Keratinocyte (primary cell): ENCODE results near the gene ARRB1. TPM values are rescaled to one million over a fixed set of nuclear protein-coding genes. Genes with fewer than 3 reads are reported as not detected.

Source experiments
- DNase-seq: peaks from one replicate; pipeline ENCODE4 v3.0.0-alpha.2; 2011; ENCODE audit warnings: low read depth, missing footprints, low spot score
- FAIRE-seq: peaks from 2 replicates; lab custom pipeline; 2011; peaks lifted over from hg19 to GRCh38; lab: Jason Lieb, UNC
- H2AFZ ChIP-seq: 2 replicates; pipeline ENCODE4 v1.6.0; 2012; ENCODE audit warnings: low read length, control low read depth, inconsistent platforms; ENCODE audit not compliant: control insufficient read depth
- H3K27ac ChIP-seq: 2 replicates; pipeline ENCODE4 v1.5.1; 2011; ENCODE audit warnings: low read length; ENCODE audit not compliant: control insufficient read depth, insufficient read depth
- H3K27me3 ChIP-seq: 3 replicates; pipeline ENCODE4 v1.6.0; 2011; ENCODE audit warnings: low read length; ENCODE audit not compliant: control insufficient read depth, insufficient read depth; ENCODE audit errors: extremely low read depth
- H3K36me3 ChIP-seq, 2 experiments: 2 replicates in 1 of 2; 3 replicates in 1 of 2; pipeline ENCODE4 v1.5.1; 2011; ENCODE audit warnings: low read length in 2 of 2, mild to moderate bottlenecking in 1 of 2; ENCODE audit not compliant: control insufficient read depth in 2 of 2, insufficient read depth in 2 of 2; ENCODE audit errors: extremely low read depth in 1 of 2
- H3K4me1 ChIP-seq: 3 replicates; pipeline ENCODE4 v1.5.1; 2011; ENCODE audit warnings: low read length; ENCODE audit not compliant: control insufficient read depth, insufficient read depth; ENCODE audit errors: extremely low read depth
- H3K4me2 ChIP-seq: 3 replicates; pipeline ENCODE4 v1.6.0; 2011; ENCODE audit warnings: low read depth, low read length; ENCODE audit not compliant: control insufficient read depth, insufficient read depth; ENCODE audit errors: extremely low read depth
- H3K4me3 ChIP-seq, 3 experiments: fragments of 200-600 bp in 1 of 3; sonication (generic) in 1 of 3; 2 replicates in 2 of 3; 3 replicates in 1 of 3; pipeline ENCODE4 v1.5.1; 2011 to 2016; ENCODE audit warnings: low read length in 3 of 3, mild to moderate bottlenecking in 3 of 3, control low read depth in 2 of 3, inconsistent platforms in 1 of 3, low read depth in 1 of 3, mixed read lengths in 1 of 3, mixed run types in 1 of 3, moderate library complexity in 1 of 3; ENCODE audit not compliant: control insufficient read depth in 2 of 3, insufficient read depth in 2 of 3; ENCODE audit errors: extremely low read depth in 1 of 3
- H3K79me2 ChIP-seq: 2 replicates; pipeline ENCODE4 v1.6.0; 2012; ENCODE audit warnings: low read length; ENCODE audit not compliant: control insufficient read depth, insufficient read depth
- H3K9ac ChIP-seq: 3 replicates; pipeline ENCODE4 v1.6.0; 2011; ENCODE audit warnings: low read length; ENCODE audit not compliant: control insufficient read depth, insufficient read depth; ENCODE audit errors: extremely low read depth
- H3K9me1 ChIP-seq: 3 replicates; pipeline ENCODE4 v1.6.0; 2011; ENCODE audit warnings: low read length; ENCODE audit not compliant: control insufficient read depth, insufficient read depth; ENCODE audit errors: extremely low read depth
- H3K9me3 ChIP-seq: 2 replicates; pipeline ENCODE4 v1.5.1; 2012; ENCODE audit warnings: low read depth, low read length; ENCODE audit not compliant: control insufficient read depth
- H4K20me1 ChIP-seq: 3 replicates; pipeline ENCODE4 v1.6.0; 2011; ENCODE audit warnings: low read length; ENCODE audit not compliant: control insufficient read depth, insufficient read depth; ENCODE audit errors: extremely low read depth
- CTCF ChIP-seq, 3 experiments: IDR thresholded peaks in 1 of 3; conservative IDR thresholded peaks in 1 of 3; optimal IDR thresholded peaks in 1 of 3; 2 replicates in 2 of 3; 3 replicates in 1 of 3; pipeline versions ENCODE3 to v1.5.1; 2011; ENCODE audit warnings: low read length in 3 of 3, mild to moderate bottlenecking in 3 of 3, moderate library complexity in 2 of 3, control low read depth in 1 of 3, inconsistent platforms in 1 of 3; ENCODE audit not compliant: insufficient read depth in 2 of 3; ENCODE audit errors: extremely low read depth in 1 of 3
- EZH2 ChIP-seq: IDR thresholded peaks from one replicate; pipeline ENCODE4 v1.6.1; 2012; ENCODE audit warnings: inconsistent platforms, mild to moderate bottlenecking, low read length, moderate library complexity
- dilution Hi-C: fragments of 300-500 bp; cut with MboI; formaldehyde crosslinking; loops from one replicate; pipeline ENCODE4 v1.7.0; 2020; ENCODE audit warnings: low sequenced_read_pairs; ENCODE audit not compliant: extremely low pct_ligation_motif_present
- polyA plus RNA-seq, 5 experiments: library from polyadenylated mRNA; depleted of rRNA in 3 of 5; stranded (reverse) in 3 of 5; stranded (forward) in 1 of 5; unstranded in 1 of 5; fragments of >200 nt; gene quantifications; 1 replicate in 1 of 5; 2 replicates in 3 of 5; 3 replicates in 1 of 5; pipeline versions ENCODE4 v1.2.1 to v1.2.3, GENCODE V29; 2011 to 2012; ENCODE audit warnings: missing spikeins in 2 of 5, low read depth in 1 of 5, low replicate concordance in 1 of 5

ARRB1 gene
- polyA plus RNA-seq, 1 donor (not counting 4 experiments of a cell fraction or from before 2014, with no cell fraction given): 0.94 TPM

- Histone ChIP-seq H3K9ac (no peak overlapping the region), H3K27me3 (no peaks in the 10 kb centered on the region), H3K27ac (no peak overlapping the region), H2AFZ (no peak overlapping the region), H3K4me3 (no peak overlapping the region), H3K4me1 (peaks cover 31% of the 10 kb centered on the region), H3K9me3 (no peaks in the 10 kb centered on the region), H3K36me3 (no peaks in the 10 kb centered on the region), H4K20me1 (no peaks in the 10 kb centered on the region), H3K4me2 (no peak overlapping the region), H3K9me1 (no peaks in the 10 kb centered on the region), H3K79me2 (no peaks in the 10 kb centered on the region)
- TF ChIP-seq EZH2 (no peak), CTCF (optimal IDR thresholded peaks at IDR 0.05 in 1 of 3, IDR thresholded peaks at IDR 0.05 in 1 of 3, conservative IDR thresholded peaks at IDR 0.05 in 1 of 3; ENCODE audit: extremely low read depth in 1 of 3, insufficient read depth in 2 of 3, low read length in 3 of 3) (no peak)
- FAIRE-seq (no peak), DNase-seq (no peak)
- dilution Hi-C loops: no loop called here
Observed at GRCh38 chr11:75334976-75335375, 16.5 kb downstream of the ARRB1 start.

- dilution Hi-C loops: no loop called here
- no peaks in the 10 kb centered on the region for H3K36me3 ChIP-seq
- no peaks in the 10 kb centered on the region for H3K9me1 ChIP-seq
- H3K27me3 ChIP-seq: no peaks in the 10 kb centered on the region
- TF ChIP-seq EZH2 (no peak), CTCF (optimal IDR thresholded peaks at IDR 0.05 in 1 of 3, IDR thresholded peaks at IDR 0.05 in 1 of 3, conservative IDR thresholded peaks at IDR 0.05 in 1 of 3; ENCODE audit: extremely low read depth in 1 of 3, insufficient read depth in 2 of 3, low read length in 3 of 3) (no peak)
- DNase-seq (no peak), FAIRE-seq (no peak)
- peaks cover 26% of the 10 kb centered on the region for H3K4me1 ChIP-seq
- no peaks in the 10 kb centered on the region for H3K9me3 ChIP-seq
- no peak overlapping the region for H3K27ac ChIP-seq
- no peak overlapping the region for H3K4me2 ChIP-seq
- no peaks in the 10 kb centered on the region for H4K20me1 ChIP-seq
- no peak overlapping the region for H3K4me3 ChIP-seq
- H3K79me2 ChIP-seq: no peaks in the 10 kb centered on the region
- no peak overlapping the region for H3K9ac ChIP-seq
- H2AFZ ChIP-seq: no peak overlapping the region
Observed at GRCh38 chr11:75334402-75334891, 17.0 kb downstream of the ARRB1 start.
